Fibroblast of upper back skin (primary cell): Measurements from ENCODE around the gene GOLGA3.
"Not testable (repeated sequence)": the region's sequence is repeated elsewhere in the genome, so short reads cannot be mapped to it uniquely, and the experiment has no call there.

ENCODE experiments used
- DNase-seq: peaks from one replicate; pipeline ENCODE4 v3.0.0-alpha.2; 2013

GOLGA3 gene

GRCh38 chr12:132807295-132808092 lies 21.2 kb downstream of the GOLGA3 start:
- no peak for DNase-seq

DNA sequence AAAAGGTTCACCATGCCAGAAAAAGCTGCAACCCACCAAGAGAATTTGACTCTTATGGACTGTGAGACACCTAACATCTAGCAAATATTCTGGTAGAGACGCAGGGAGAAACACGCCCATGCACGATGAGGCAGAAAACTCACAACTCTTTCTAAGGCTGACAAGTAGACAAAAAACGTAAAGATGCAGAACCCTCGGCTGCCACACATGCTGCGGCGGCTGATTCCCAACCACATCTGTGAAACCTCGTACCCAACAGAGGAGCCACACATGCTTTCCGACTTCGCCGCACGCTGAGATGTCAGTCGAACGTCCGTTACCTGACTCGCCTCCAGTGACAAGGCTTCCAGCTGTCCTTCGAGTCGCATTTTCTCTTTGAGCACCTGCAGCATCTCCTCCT lies 21.8 kb downstream of the GOLGA3 start:
- no peak for DNase-seq

DNA sequence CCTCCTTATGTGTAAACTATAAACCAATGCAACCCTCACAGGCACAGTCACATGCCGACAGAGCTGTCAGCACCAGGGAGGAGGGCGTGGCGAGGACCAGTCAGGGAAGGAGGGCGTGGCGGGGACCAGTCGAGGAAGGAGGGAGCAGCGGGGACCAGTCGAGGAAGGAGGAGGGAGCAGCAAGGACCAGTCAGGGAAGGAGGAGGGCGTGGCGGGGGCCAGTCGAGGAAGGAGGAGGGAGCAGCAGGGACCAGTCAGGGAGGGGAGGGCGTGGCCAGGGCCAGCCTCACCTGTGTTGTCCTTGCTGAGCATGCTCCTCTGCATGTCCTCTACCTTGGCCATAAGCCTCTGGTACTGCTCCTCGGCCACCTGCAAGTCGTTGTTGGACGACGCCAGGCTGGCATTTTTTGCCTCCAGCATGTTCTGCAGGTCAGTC lies 24.2 kb downstream of the GOLGA3 start:
- no peak for DNase-seq

- DNase-seq, result no peak
Measured at GRCh38 chr12:132803888-132804287, 24.8 kb downstream of the GOLGA3 start.

DNA sequence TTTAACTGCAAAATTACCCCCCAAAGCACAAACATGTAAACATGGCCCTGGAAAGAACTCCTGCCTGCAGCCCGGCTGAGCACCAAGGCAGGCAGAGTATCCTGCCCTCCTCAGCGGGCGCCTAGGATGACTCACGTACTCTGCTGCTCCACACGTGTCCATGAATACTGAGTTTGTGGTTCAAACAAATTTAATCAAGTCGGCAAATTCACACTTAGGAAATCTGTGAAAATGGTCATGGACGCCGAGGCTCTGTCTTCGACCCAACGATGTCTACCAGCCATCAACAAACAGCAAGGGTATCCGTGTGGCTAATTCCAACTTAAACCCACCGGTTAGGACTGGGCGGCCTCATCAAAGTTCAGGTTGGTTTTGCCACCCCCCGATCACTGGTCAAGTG lies 25.5 kb downstream of the GOLGA3 start:
- DNase-seq, result no peak

GRCh38 chr12:132801741-132802140 lies 26.9 kb downstream of the GOLGA3 start:
- DNase-seq, result no peak

DNA sequence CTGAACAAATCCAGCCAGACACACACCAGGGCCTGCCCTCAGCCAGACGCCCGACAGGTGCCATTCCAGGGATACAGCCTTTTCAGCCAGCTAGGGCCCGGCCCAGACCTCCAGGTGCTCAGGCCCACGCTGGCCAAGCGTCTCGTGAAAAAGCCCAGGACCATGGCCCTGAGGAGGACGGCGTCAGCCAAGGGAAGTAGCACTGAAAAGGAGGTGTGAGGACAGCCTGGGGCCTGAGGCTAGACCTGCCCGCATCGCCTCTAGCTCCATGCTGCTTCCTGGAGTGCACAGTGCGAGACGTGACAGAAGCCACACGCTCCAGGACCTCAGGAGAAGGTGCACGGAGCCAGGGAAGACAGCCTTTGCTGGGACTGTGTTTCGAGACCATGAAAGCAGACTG lies 29.8 kb downstream of the GOLGA3 start:
- no peak for DNase-seq

- DNase-seq, result no peak
Measured at GRCh38 chr12:132797820-132798570, 30.7 kb downstream of the GOLGA3 start.

DNA sequence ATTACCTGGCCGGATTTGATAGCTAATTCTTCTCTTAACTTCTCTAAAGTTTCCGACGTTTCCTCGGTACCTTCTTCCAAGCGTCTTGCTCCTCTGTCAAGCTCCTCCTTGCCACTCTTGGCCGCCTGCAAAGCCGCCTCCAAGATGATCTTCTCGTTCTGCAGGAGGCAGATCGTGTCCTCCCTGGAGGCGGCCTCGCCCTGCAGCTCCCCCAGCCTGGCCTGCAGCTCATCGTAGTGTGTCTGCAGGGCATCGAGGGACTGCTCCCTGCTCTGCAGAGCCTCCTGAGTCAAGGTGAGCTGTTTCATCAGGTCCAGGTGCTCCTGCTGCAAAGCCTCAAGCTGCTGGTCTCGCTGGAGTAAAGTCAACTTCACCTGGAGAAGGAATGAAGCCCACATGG lies 32.8 kb downstream of the GOLGA3 start:
- no peak for DNase-seq

DNA sequence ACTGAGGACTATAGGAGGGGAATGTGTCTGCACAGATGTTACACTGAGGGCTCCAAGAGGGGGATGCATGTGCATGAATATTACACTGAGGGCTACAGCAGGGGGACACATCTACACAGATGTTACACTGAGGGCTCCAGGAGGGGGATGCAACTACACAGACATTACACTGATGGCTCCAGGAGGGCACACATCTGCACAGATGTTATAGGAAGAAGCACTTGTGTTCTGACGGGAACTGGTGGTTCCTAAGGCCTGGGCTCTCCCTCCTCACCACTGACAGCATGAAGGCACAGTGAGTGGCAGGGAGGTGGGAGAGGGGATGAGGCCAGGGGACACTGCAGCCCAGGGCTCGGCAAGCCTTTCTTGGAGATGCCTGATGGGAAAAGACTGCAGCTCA lies 36.7 kb downstream of the GOLGA3 start:
- not testable (repeated sequence) for DNase-seq

DNA sequence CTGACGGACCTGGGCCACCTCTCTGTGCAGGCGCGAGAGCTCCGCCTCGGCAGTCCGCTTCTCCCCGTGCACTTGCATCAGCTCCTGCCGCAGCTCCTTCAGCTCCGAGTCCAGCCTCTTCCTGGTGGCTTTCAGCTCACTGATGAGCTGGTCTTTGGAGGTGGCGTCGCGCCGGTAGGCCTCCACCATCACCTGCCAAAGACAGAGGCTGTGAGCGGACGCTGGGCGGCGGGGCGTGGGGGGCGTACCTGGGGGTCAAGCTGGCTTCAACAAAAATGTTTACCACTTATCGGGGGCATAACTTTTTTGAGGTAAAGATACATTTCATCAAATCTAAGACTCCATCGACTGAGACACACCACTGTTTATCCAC lies 39.6 kb downstream of the GOLGA3 start:
- DNase-seq, result no peak

DNA sequence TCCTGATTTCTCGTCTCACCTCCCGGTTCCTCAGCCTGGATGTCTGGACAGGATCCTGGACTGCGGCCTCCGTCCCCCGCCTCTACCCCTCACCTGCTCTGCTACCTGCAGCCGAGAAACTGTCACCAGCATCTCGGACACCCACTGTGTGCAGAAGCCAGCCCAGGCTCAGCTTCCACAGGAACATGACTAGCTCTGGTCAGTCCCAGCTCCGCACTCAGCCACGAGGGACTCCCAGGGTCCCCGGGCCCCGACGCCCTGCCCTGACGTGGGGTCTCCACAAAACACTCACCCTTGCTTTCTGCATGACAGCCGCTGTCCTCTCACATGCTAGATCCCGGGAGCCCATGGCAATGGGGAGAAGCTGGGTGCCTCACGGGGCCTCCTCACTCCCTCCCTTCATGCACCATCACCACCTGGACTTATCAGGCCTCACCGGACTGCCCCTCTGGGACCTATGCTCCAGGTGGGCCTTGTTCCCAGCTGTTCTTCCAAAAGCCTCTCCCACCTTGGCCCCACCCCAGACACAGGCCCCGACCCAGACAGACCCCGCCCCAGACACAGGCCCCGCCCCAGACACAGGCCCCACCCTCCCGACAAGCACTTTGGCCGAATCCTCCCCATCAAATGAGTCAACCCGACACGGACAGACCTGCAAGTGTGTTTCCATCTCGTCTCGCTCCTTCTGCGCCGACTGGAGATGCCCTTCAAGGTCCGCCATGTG lies 40.1 kb downstream of the GOLGA3 start:
- DNase-seq, result no peak

- DNase-seq, result no peak
Measured at GRCh38 chr12:132787877-132788276, 40.8 kb downstream of the GOLGA3 start.

- no peak for DNase-seq
Measured at GRCh38 chr12:132786192-132786591, 42.5 kb downstream of the GOLGA3 start.

DNA sequence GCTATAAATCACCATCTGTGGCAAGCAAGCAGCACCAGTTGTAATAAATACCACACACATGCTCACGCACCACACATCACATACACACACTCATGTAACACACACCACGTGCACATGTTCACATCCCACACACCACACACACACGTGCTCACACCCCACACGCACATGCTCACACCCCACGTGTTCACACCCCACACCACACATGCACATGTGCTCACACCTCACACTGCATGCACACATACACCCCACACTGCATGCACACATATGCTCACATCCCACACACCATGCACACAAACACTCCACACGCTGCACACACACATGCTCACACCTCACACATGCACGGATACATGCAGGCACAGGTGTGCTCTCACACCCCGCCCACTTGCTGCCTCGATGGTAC lies 44.1 kb downstream of the GOLGA3 start:
- DNase-seq, result no peak

DNA sequence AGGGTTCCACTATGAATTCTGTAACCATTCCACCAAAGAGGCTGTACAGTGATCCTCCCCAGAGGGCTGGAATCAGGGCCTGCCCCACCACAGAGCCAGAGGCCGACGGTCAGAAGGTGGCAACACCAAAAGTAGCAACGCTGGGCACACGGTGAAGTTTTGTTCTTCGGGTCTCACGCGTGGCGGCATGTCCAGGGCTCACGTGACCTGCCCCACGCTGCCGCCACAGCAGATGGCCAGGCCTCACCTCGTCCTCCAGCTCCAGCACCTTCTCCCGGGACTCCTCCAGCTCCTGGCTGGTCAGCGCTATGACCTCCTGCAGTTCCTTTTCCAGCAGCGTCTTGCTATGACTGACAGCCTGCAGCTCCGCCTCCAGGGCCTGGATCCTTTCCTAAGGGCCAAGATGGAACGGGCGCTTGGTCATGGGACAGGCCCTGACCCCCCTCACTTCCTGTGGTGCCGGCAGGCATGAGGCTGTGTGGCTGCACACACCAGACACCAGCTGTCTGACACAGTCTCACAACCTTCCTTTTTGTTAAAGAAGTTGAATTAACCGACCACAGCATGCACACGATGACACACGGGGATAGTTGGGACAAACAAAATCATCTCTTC lies 44.6 kb downstream of the GOLGA3 start:
- DNase-seq, result no peak

GRCh38 chr12:132781938-132782337 lies 46.7 kb downstream of the GOLGA3 start:
- no peak for DNase-seq

- no peak for DNase-seq
Measured at GRCh38 chr12:132779781-132780353, 48.8 kb downstream of the GOLGA3 start.

DNA sequence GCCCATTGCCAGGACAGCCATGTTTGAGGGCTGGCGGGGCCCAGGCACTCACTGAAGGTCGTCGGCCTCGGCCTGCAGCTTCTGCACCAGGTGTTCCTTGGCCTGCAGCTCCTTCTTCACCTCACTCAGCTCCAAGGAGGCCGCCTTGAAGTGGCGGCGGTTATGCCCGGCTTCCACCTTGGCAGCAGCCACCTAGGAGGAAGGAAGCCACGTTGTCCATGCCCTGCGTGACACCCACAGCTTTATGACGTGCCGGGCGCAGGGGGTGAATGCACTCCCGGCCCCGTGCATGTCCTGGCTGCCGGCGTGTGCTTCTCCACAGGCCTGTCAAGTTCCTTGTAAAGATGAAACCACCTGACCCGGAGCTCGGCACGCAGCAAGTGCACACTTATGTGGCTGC lies 51.1 kb downstream of the GOLGA3 start:
- no peak for DNase-seq

DNA sequence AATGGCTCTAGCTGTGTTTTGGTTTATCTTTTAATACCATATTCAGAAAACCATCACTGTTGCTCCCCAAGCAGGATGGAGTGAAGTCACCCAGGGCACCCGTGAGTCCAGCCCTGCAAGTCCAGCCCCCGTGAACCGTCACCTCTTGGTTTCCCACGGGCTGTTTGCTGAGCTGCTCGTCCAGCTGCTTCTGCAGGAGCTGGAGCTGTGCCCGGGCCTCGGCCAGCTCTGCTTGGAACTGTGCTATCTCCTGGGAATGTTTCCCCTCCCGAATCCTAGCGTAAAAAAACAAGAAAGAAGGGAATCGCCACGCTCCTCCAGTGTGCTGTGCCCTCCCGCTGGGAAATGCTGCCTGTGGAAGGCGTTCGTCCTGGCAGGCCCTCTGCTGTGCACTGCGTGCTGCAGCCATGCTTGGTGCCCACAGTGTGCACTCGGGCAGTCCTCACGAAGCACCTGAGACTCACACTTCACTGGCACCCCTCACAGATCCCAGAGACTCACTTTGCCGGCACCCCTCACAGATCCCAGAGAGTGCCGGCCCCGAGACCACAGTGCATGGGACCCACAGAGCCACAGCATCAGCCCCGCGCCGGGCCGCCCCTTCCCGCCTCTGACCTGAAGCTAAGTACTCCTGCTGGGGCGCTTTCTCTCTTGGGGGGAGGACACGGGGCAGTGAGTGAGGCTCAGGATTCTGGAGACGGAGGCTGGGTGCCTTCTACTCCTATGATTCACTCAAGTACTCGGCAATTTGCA lies 51.7 kb downstream of the GOLGA3 start:
- no peak for DNase-seq

GRCh38 chr12:132776230-132776625 lies 52.4 kb downstream of the GOLGA3 start:
- DNase-seq, result not testable (repeated sequence)
